Transverse colon (tissue), 4 donors: ENCODE results near the gene MICB. TPM values are rescaled to one million over a fixed set of nuclear protein-coding genes. Genes with fewer than 3 reads are reported as not detected.

Experiments
- DNase-seq: peaks from one replicate; pipeline ENCODE4 v3.0.0-alpha.2; 2019
- H3K27ac ChIP-seq, 4 donors: fragments of 200-600 bp; sonication (generic); 2 replicates each; pipeline ENCODE4 v1.5.1; 2016 to 2018; ENCODE audit warnings: inconsistent platforms in 4 of 4
- H3K27me3 ChIP-seq: fragments of 200-600 bp; sonication (generic); 2 replicates; pipeline ENCODE4 v1.5.1; 2017; ENCODE audit warnings: inconsistent platforms
- H3K36me3 ChIP-seq, 4 donors: fragments of 200-600 bp; sonication (generic); 2 replicates each; pipeline ENCODE4 v1.5.1; 2017 to 2019; ENCODE audit warnings: inconsistent platforms in 4 of 4
- H3K4me1 ChIP-seq, 4 donors: fragments of 200-600 bp; sonication (generic); 2 replicates each; pipeline ENCODE4 v1.5.1; 2017 to 2020; ENCODE audit warnings: inconsistent platforms in 4 of 4
- H3K4me3 ChIP-seq, 4 donors: fragments of 200-600 bp; sonication (generic); 1 replicate in 1 of 4; 2 replicates in 3 of 4; pipeline versions ENCODE4 v1.5.1 to v1.6.1; 2017 to 2019; ENCODE audit warnings: inconsistent platforms in 4 of 4
- H3K9me3 ChIP-seq, 2 donors: fragments of 200-600 bp; sonication (generic); 2 replicates each; pipeline ENCODE4 v1.5.1; 2017 to 2019; ENCODE audit warnings: inconsistent platforms in 2 of 2
- CTCF ChIP-seq, 5 experiments: fragments of 200-600 bp in 3 of 5; fragments of 450-650 bp in 2 of 5; sonication (generic) in 3 of 5; IDR thresholded peaks; 1 replicate in 2 of 5; 2 replicates in 3 of 5; pipeline ENCODE4 v1.5.1; 2016 to 2017; ENCODE audit warnings: antibody characterized with exemption in 5 of 5, inconsistent platforms in 3 of 5, mild to moderate bottlenecking in 2 of 5, moderate library complexity in 1 of 5
- EP300 ChIP-seq: sonication (generic); formaldehyde crosslinking; IDR thresholded peaks from one replicate; pipeline ENCODE4 v1.6.1; 2017; ENCODE audit warnings: antibody characterized with exemption, low read depth
- POLR2A ChIP-seq: fragments of 450-650 bp; IDR thresholded peaks from one replicate; pipeline ENCODE4 v1.6.1; 2016; ENCODE audit warnings: antibody characterized with exemption, mild to moderate bottlenecking, moderate library complexity
- POLR2AphosphoS5 ChIP-seq, 3 donors: sonication (generic); formaldehyde crosslinking; IDR thresholded peaks; one replicate each; pipeline ENCODE4 v1.6.1; 2016; ENCODE audit warnings: antibody characterized with exemption in 3 of 3
- WGBS, 2 donors: methylation state at CpG; one replicate each; pipeline ENCODE4 v1.1.5; 2018; ENCODE audit warnings: low coverage in 1 of 2; 5-methylcytosine and 5-hydroxymethylcytosine counted together
- in situ Hi-C, 4 donors: fragments of 200-750 bp; cut with MboI; loops; one replicate each; pipeline versions ENCODE4 v1.15.0 to v1.15.1; 2017; ENCODE audit warnings: low sequenced_read_pairs in 3 of 4, low pct_ligation_motif_present in 1 of 4, low pct_unique_long_range_greater_than_20kb in 1 of 4
- intact Hi-C: fragments of 100-400 bp; cut with DNase I; formaldehyde crosslinking; loops from one replicate; pipeline ENCODE4 v1.15.1; 2023; ENCODE audit warnings: low total_unique reads
- total RNA-seq, 4 donors: library from RNA; depleted of rRNA; stranded (reverse); fragments of >200 nt; gene quantifications; one replicate each; pipeline ENCODE4 v1.1.0, GENCODE V29; 2016

Gene MICB
- total RNA-seq, 4 donors from 2014 or later = 1.4 to 9.7 (median 4.0) TPM

- in situ Hi-C loops = no loop called here
- no peaks in the 10 kb centered on the region for H3K36me3 ChIP-seq
Measured at GRCh38 chr6:31467151-31467550, 30.8 kb upstream of the MICB start.

GRCh38 chr6:31468311-31468710 lies 29.6 kb upstream of the MICB start:
- H3K27me3 ChIP-seq = no peaks in the 10 kb centered on the region
- H3K27ac ChIP-seq = no peak overlapping the region
- DNase-seq = no peak
- no peak overlapping the region for H3K4me3 ChIP-seq
- H3K36me3 ChIP-seq = no peaks in the 10 kb centered on the region
- 86 to 93% methylated on average over 2 of the region's 2 CpGs for WGBS, 2 donors
- TF ChIP-seq EP300 (no peak), CTCF (IDR thresholded peaks at IDR 0.05) (no peak), POLR2A (no peak), POLR2AphosphoS5 (IDR thresholded peaks at IDR 0.05) (no peak)
- intact Hi-C loops = no loop called here
- H3K9me3 ChIP-seq = no peaks in the 10 kb centered on the region
- in situ Hi-C loops = no loop called here
- H3K4me1 ChIP-seq = peaks cover 5 to 14% (median 10%) of the 10 kb centered on the region in 4 donors

More at GRCh38 chr6:31467151-31467550, 30.8 kb upstream of the MICB start:
- intact Hi-C loops = no loop called here
- Histone ChIP-seq H3K27me3 (no peaks in the 10 kb centered on the region), H3K9me3 (no peaks in the 10 kb centered on the region), H3K4me1 (peaks cover 7 to 21% (median 14%) of the 10 kb centered on the region in 4 donors), H3K4me3 (no peak overlapping the region), H3K27ac (no peak overlapping the region)
- TF ChIP-seq EP300 = no peak
- no peak for TF ChIP-seq CTCF (IDR thresholded peaks at IDR 0.05)
- no peak for TF ChIP-seq POLR2A
- no peak for TF ChIP-seq POLR2AphosphoS5 (IDR thresholded peaks at IDR 0.05)
- DNase-seq = no peak
- 78 to 90% methylated on average over 6 to 8 of the region's 8 CpGs for WGBS, 2 donors

GRCh38 chr6:31470801-31471200 lies 27.1 kb upstream of the MICB start:
- no peak for DNase-seq
- Histone ChIP-seq H3K36me3 (no peaks in the 10 kb centered on the region), H3K27ac (no peak overlapping the region), H3K9me3 (no peaks in the 10 kb centered on the region), H3K4me3 (no peak overlapping the region), H3K27me3 (no peaks in the 10 kb centered on the region), H3K4me1 (no peaks in the 10 kb centered on the region)
- intact Hi-C loops (no loop called here), in situ Hi-C loops (no loop called here)
- WGBS, 2 donors = 86 to 100% methylated on average over 1 to 2 of the region's 2 CpGs
- TF ChIP-seq CTCF (IDR thresholded peaks at IDR 0.05) (no peak), EP300 (no peak), POLR2A (no peak), POLR2AphosphoS5 (IDR thresholded peaks at IDR 0.05) (no peak)

- Histone ChIP-seq H3K4me3 (no peak overlapping the region), H3K27ac (no peak overlapping the region), H3K36me3 (no peaks in the 10 kb centered on the region), H3K27me3 (no peaks in the 10 kb centered on the region), H3K9me3 (no peaks in the 10 kb centered on the region), H3K4me1 (no peaks in the 10 kb centered on the region)
- in situ Hi-C loops = no loop called here
- 82 to 100% methylated on average over 1 to 2 of the region's 2 CpGs for whole genome bisulfite sequencing, 2 donors
- TF ChIP-seq POLR2A (no peak), POLR2AphosphoS5 (IDR thresholded peaks at IDR 0.05) (no peak), CTCF (IDR thresholded peaks at IDR 0.05) (no peak)
- intact Hi-C loops = no loop called here
- no peak for DNase-seq
Measured at GRCh38 chr6:31471711-31472110, 26.2 kb upstream of the MICB start.
